Hepatocyte (in vitro differentiated cells): ENCODE data around the gene DSCAM. TPM values are rescaled to one million over a fixed set of nuclear protein-coding genes. Genes with fewer than 3 reads are reported as not detected.

Experiments
- DNase-seq: peaks from one replicate; pipeline ENCODE4 v3.0.0-alpha.2; 2016; ENCODE audit warnings: low spot score
- H2AFZ ChIP-seq: fragments of 200-600 bp; sonication (generic); 2 replicates; pipeline ENCODE4 v1.6.0; 2016; ENCODE audit warnings: antibody characterized with exemption, mild to moderate bottlenecking
- H3K27ac ChIP-seq: fragments of 200-600 bp; sonication (generic); 2 replicates; pipeline ENCODE4 v1.5.1; 2016; ENCODE audit warnings: mild to moderate bottlenecking
- H3K27me3 ChIP-seq: fragments of 200-600 bp; sonication (generic); 2 replicates; pipeline ENCODE4 v1.6.1; 2016
- H3K36me3 ChIP-seq: fragments of 200-600 bp; sonication (generic); replicated peaks from 2 replicates; pipeline ENCODE4 v1.5.1; 2016; ENCODE audit warnings: low read depth; ENCODE audit not compliant: insufficient read depth
- H3K4me1 ChIP-seq: fragments of 200-600 bp; sonication (generic); 2 replicates; pipeline ENCODE4 v1.5.1; 2016; ENCODE audit warnings: mild to moderate bottlenecking, moderate library complexity; ENCODE audit not compliant: insufficient read depth
- H3K4me2 ChIP-seq: fragments of 200-600 bp; sonication (generic); 2 replicates; pipeline ENCODE4 v1.6.0; 2016
- H3K4me3 ChIP-seq: fragments of 200-600 bp; sonication (generic); 2 replicates; pipeline ENCODE4 v1.5.1; 2016; ENCODE audit warnings: mild to moderate bottlenecking
- H3K79me2 ChIP-seq: fragments of 200-600 bp; sonication (generic); 2 replicates; pipeline ENCODE4 v1.6.0; 2017; ENCODE audit warnings: mild to moderate bottlenecking
- H3K9me2 ChIP-seq: fragments of 200-600 bp; sonication (generic); replicated peaks from 2 replicates; pipeline ENCODE4 v1.6.0; 2017; ENCODE audit warnings: mild to moderate bottlenecking; ENCODE audit not compliant: insufficient read depth
- H3K9me3 ChIP-seq: fragments of 200-600 bp; sonication (generic); 2 replicates; pipeline ENCODE4 v1.5.1; 2016; ENCODE audit warnings: low read depth, mild to moderate bottlenecking
- H4K20me1 ChIP-seq: fragments of 200-600 bp; sonication (generic); 2 replicates; pipeline ENCODE4 v1.6.0; 2016; ENCODE audit warnings: mild to moderate bottlenecking; ENCODE audit not compliant: insufficient read depth, poor library complexity, severe bottlenecking
- CTCF ChIP-seq: fragments of 200-600 bp; sonication (generic); IDR thresholded peaks from 2 replicates; pipeline ENCODE4 v1.5.1; 2016; ENCODE audit warnings: antibody characterized with exemption, mild to moderate bottlenecking; ENCODE audit not compliant: poor library complexity
- EZH2 ChIP-seq: fragments of 200-600 bp; sonication (generic); IDR thresholded peaks from 2 replicates; pipeline ENCODE4 v1.6.1; 2016; ENCODE audit warnings: antibody characterized with exemption, mild to moderate bottlenecking, borderline replicate concordance
- EZH2phosphoT487 ChIP-seq: fragments of 200-600 bp; sonication (generic); IDR thresholded peaks from one replicate; pipeline ENCODE4 v1.6.1; 2018; ENCODE audit warnings: antibody characterized with exemption, mild to moderate bottlenecking, low read depth, moderate library complexity; ENCODE audit not compliant: unreplicated experiment, severe bottlenecking
- WGBS: methylation state at CpG from one replicate; pipeline ENCODE4 v1.1.6; 2016; ENCODE audit warnings: low lambda C conversion rate; ENCODE audit errors: missing lambda C conversion rate; 5-methylcytosine and 5-hydroxymethylcytosine counted together
- polyA plus RNA-seq: library from polyadenylated mRNA; unstranded; fragments of >200 nt; fragmentation: Nextera tagmentation; extraction: Ambion mirVana; gene quantifications from 2 replicates; pipeline ENCODE4 v1.2.1, GENCODE V29; 2016
- total RNA-seq: library from RNA; depleted of rRNA; stranded (reverse); fragments of >200 nt; gene quantifications from 2 replicates; pipeline ENCODE4 v1.2.3, GENCODE V29; 2014

DSCAM gene
- total and polyA plus RNA-seq, 2 experiments from 2014 or later: 0.33 TPM; not detected in 1

GRCh38 chr21:40158366-40158765, 688.6 kb downstream of the DSCAM start:
- H3K27me3 ChIP-seq: no peaks in the 10 kb centered on the region
- no peaks in the 10 kb centered on the region for H3K9me2 ChIP-seq
- WGBS: 62% methylated on average over 3 of the region's 3 CpGs
- H3K9me3 ChIP-seq: no peaks in the 10 kb centered on the region
- TF ChIP-seq EZH2phosphoT487 (no peak), CTCF (no peak), EZH2 (no peak)
- H2AFZ ChIP-seq: no peak overlapping the region
- H3K27ac ChIP-seq: no peak overlapping the region
- H3K79me2 ChIP-seq: no peaks in the 10 kb centered on the region
- H3K4me2 ChIP-seq: no peak overlapping the region
- H3K36me3 ChIP-seq: no peaks in the 10 kb centered on the region
- no peak overlapping the region for H3K4me3 ChIP-seq
- DNase-seq: no peak
- H4K20me1 ChIP-seq: no peaks in the 10 kb centered on the region
- H3K4me1 ChIP-seq: no peaks in the 10 kb centered on the region

- no peaks in the 10 kb centered on the region for H3K79me2 ChIP-seq
- H3K4me3 ChIP-seq: no peak overlapping the region
- no peak overlapping the region for H3K27ac ChIP-seq
- H3K9me3 ChIP-seq: no peaks in the 10 kb centered on the region
- H3K4me2 ChIP-seq: no peak overlapping the region
- TF ChIP-seq EZH2phosphoT487 (no peak), EZH2 (no peak), CTCF (no peak)
- no peaks in the 10 kb centered on the region for H3K9me2 ChIP-seq
- peaks cover 1% of the 10 kb centered on the region for H3K27me3 ChIP-seq
- H4K20me1 ChIP-seq: no peaks in the 10 kb centered on the region
- no peak for DNase-seq
- H3K4me1 ChIP-seq: no peaks in the 10 kb centered on the region
- WGBS: 84% methylated on average over 7 of the region's 7 CpGs
- no peaks in the 10 kb centered on the region for H3K36me3 ChIP-seq
- no peak overlapping the region for H2AFZ ChIP-seq
Measured at GRCh38 chr21:40155563-40155962, 691.4 kb downstream of the DSCAM start.

GRCh38 chr21:40153351-40153750, 693.6 kb downstream of the DSCAM start:
- H3K9me3 ChIP-seq: no peaks in the 10 kb centered on the region
- no peaks in the 10 kb centered on the region for H3K9me2 ChIP-seq
- H3K27ac ChIP-seq: no peak overlapping the region
- TF ChIP-seq CTCF (no peak), EZH2 (no peak), EZH2phosphoT487 (no peak)
- H3K27me3 ChIP-seq: peaks cover 3% of the 10 kb centered on the region
- H3K4me1 ChIP-seq: no peaks in the 10 kb centered on the region
- no peaks in the 10 kb centered on the region for H3K36me3 ChIP-seq
- no peak overlapping the region for H2AFZ ChIP-seq
- H3K4me3 ChIP-seq: no peak overlapping the region
- no peaks in the 10 kb centered on the region for H3K79me2 ChIP-seq
- H4K20me1 ChIP-seq: no peaks in the 10 kb centered on the region
- no peak for DNase-seq
- WGBS: 91% methylated on average over 4 of the region's 4 CpGs
- no peak overlapping the region for H3K4me2 ChIP-seq

GRCh38 chr21:40152476-40152875, 694.5 kb downstream of the DSCAM start:
- DNase-seq: no peak
- H3K4me3 ChIP-seq: no peak overlapping the region
- H3K27me3 ChIP-seq: peaks cover 3% of the 10 kb centered on the region
- TF ChIP-seq EZH2 (no peak), EZH2phosphoT487 (no peak), CTCF (no peak)
- H3K79me2 ChIP-seq: no peaks in the 10 kb centered on the region
- no peaks in the 10 kb centered on the region for H3K9me2 ChIP-seq
- no peak overlapping the region for H2AFZ ChIP-seq
- no peak overlapping the region for H3K27ac ChIP-seq
- no peaks in the 10 kb centered on the region for H3K36me3 ChIP-seq
- 76% methylated on average over 5 of the region's 5 CpGs for WGBS
- H3K4me1 ChIP-seq: no peaks in the 10 kb centered on the region
- no peaks in the 10 kb centered on the region for H4K20me1 ChIP-seq
- H3K4me2 ChIP-seq: no peak overlapping the region
- no peaks in the 10 kb centered on the region for H3K9me3 ChIP-seq
